Vagina (tissue), 2 donors: ENCODE results near the gene UBN1. TPM values are rescaled to one million over a fixed set of nuclear protein-coding genes. Genes with fewer than 3 reads are reported as not detected.

Experiments
- DNase-seq, 2 donors: peaks; one replicate each; pipeline ENCODE4 v3.0.0-alpha.2; 2017; ENCODE audit errors: extremely low spot score in 2 of 2
- H3K27ac ChIP-seq: fragments of 200-600 bp; sonication (generic); one replicate; pipeline ENCODE4 v1.5.1; 2019
- H3K27me3 ChIP-seq: fragments of 200-600 bp; sonication (generic); one replicate; pipeline ENCODE4 v1.5.1; 2019
- H3K36me3 ChIP-seq, 2 donors: fragments of 200-600 bp; sonication (generic); one replicate each; pipeline ENCODE4 v1.5.1; 2017 to 2019
- H3K4me1 ChIP-seq: fragments of 200-600 bp; sonication (generic); one replicate; pipeline ENCODE4 v1.5.1; 2019
- H3K4me3 ChIP-seq, 2 donors: fragments of 200-600 bp; sonication (generic); 1 replicate in 1 of 2; 2 replicates in 1 of 2; pipeline ENCODE4 v1.5.1; 2016 to 2019
- H3K9me3 ChIP-seq: fragments of 200-600 bp; sonication (generic); one replicate; pipeline ENCODE4 v1.5.1; 2019
- CTCF ChIP-seq, 3 experiments: fragments of 450-650 bp in 2 of 3; fragments of 200-600 bp in 1 of 3; sonication (generic) in 1 of 3; IDR thresholded peaks; one replicate each; pipeline ENCODE4 v1.5.1; 2017 to 2019; ENCODE audit warnings: antibody characterized with exemption in 3 of 3, mild to moderate bottlenecking in 2 of 3, moderate library complexity in 2 of 3
- POLR2A ChIP-seq, 2 donors: fragments of 450-650 bp; IDR thresholded peaks; one replicate each; pipeline ENCODE4 v1.6.1; 2017; ENCODE audit warnings: antibody characterized with exemption in 2 of 2, mild to moderate bottlenecking in 2 of 2, moderate library complexity in 2 of 2
- POLR2AphosphoS5 ChIP-seq, 2 donors: sonication (generic); formaldehyde crosslinking; IDR thresholded peaks; one replicate each; pipeline ENCODE4 v1.9.0; 2017; ENCODE audit warnings: antibody characterized with exemption in 2 of 2, mild to moderate bottlenecking in 2 of 2, low read depth in 1 of 2; ENCODE audit not compliant: insufficient read depth in 1 of 2
- intact Hi-C: fragments of 100-400 bp; cut with DNase I; formaldehyde crosslinking; loops from one replicate; pipeline ENCODE4 v1.15.1; 2023
- total RNA-seq: library from RNA; depleted of rRNA; stranded (reverse); fragments of >200 nt; gene quantifications from one replicate; pipeline ENCODE4 v1.2.3, GENCODE V29; 2016

UBN1 gene
- total RNA-seq, 1 donor from 2014 or later: 17.2 TPM

GRCh38 chr16:4831616-4832015 lies 15.7 kb upstream of the UBN1 start:
- H3K27me3 ChIP-seq: no peaks in the 10 kb centered on the region
- no peak overlapping the region for H3K4me3 ChIP-seq
- no peaks in the 10 kb centered on the region for H3K4me1 ChIP-seq
- peaks cover 0 to 65% of the 10 kb centered on the region in 2 donors for H3K36me3 ChIP-seq
- no peak for TF ChIP-seq CTCF (IDR thresholded peaks at IDR 0.05)
- no peak for TF ChIP-seq POLR2A (IDR thresholded peaks at IDR 0.05)
- TF ChIP-seq POLR2AphosphoS5 (IDR thresholded peaks at IDR 0.05; ENCODE audit: insufficient read depth in 1 of 2, low read depth in 1 of 2): no peak
- no peak for DNase-seq
- intact Hi-C loops: no loop called here
- H3K27ac ChIP-seq: no peak overlapping the region
- no peaks in the 10 kb centered on the region for H3K9me3 ChIP-seq

GRCh38 chr16:4832698-4833343 lies 14.5 kb upstream of the UBN1 start:
- TF ChIP-seq POLR2A (IDR thresholded peaks at IDR 0.05) (no peak), POLR2AphosphoS5 (IDR thresholded peaks at IDR 0.05; ENCODE audit: insufficient read depth in 1 of 2, low read depth in 1 of 2) (no peak)
- Histone ChIP-seq H3K27me3 (no peaks in the 10 kb centered on the region), H3K9me3 (no peaks in the 10 kb centered on the region), H3K4me3 (no peak overlapping the region), H3K27ac (no peak overlapping the region), H3K4me1 (no peaks in the 10 kb centered on the region), H3K36me3 (peaks cover 0 to 58% of the 10 kb centered on the region in 2 donors)
- intact Hi-C loops: no loop called here
- DNase-seq: no peak

- no peak overlapping the region for H3K4me3 ChIP-seq
- H3K4me1 ChIP-seq: no peaks in the 10 kb centered on the region
- no peak for DNase-seq
- H3K9me3 ChIP-seq: no peaks in the 10 kb centered on the region
- intact Hi-C loops: no loop called here
- TF ChIP-seq POLR2A (IDR thresholded peaks at IDR 0.05): no peak
- TF ChIP-seq POLR2AphosphoS5 (IDR thresholded peaks at IDR 0.05; ENCODE audit: insufficient read depth in 1 of 2, low read depth in 1 of 2): no peak
- no peak for TF ChIP-seq CTCF (IDR thresholded peaks at IDR 0.05)
- no peak overlapping the region for H3K27ac ChIP-seq
- H3K36me3 ChIP-seq: peaks cover 0 to 52% of the 10 kb centered on the region in 2 donors
- H3K27me3 ChIP-seq: no peaks in the 10 kb centered on the region
Observed at GRCh38 chr16:4833584-4833983, 13.7 kb upstream of the UBN1 start.

DNA sequence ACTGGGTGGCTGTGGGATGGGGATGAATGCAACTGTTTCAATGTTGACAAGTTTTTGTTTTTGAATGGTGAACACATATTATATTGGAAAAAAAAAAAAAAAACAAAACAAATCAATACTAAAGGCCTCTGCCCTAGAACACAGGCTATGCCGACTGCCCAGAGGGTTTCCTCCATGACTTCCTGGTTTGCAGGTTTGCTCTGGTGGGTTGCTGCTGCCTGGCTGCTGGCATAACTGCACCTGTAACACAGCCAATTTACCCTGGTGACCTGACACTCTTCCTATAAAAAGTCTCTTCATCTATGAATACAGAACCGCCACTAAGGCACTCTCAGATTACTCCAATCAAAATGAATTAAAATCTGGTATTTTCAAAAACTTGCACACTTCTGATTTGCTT lies 10.6 kb upstream of the UBN1 start:
- H3K9me3 ChIP-seq: no peaks in the 10 kb centered on the region
- no peaks in the 10 kb centered on the region for H3K4me1 ChIP-seq
- H3K27me3 ChIP-seq: no peaks in the 10 kb centered on the region
- H3K4me3 ChIP-seq: no peak overlapping the region
- no peak overlapping the region for H3K27ac ChIP-seq
- DNase-seq: no peak
- H3K36me3 ChIP-seq: peaks cover 0 to 50% of the 10 kb centered on the region in 2 donors
- TF ChIP-seq CTCF (IDR thresholded peaks at IDR 0.05) (no peak), POLR2A (IDR thresholded peaks at IDR 0.05) (no peak), POLR2AphosphoS5 (IDR thresholded peaks at IDR 0.05; ENCODE audit: insufficient read depth in 1 of 2, low read depth in 1 of 2) (no peak)
- intact Hi-C loops: no loop called here

GRCh38 chr16:4837733-4838501 lies 9.4 kb upstream of the UBN1 start:
- DNase-seq: no peak
- no peaks in the 10 kb centered on the region for H3K27me3 ChIP-seq
- H3K4me1 ChIP-seq: no peaks in the 10 kb centered on the region
- no peak overlapping the region for H3K27ac ChIP-seq
- no peak overlapping the region for H3K4me3 ChIP-seq
- TF ChIP-seq CTCF (IDR thresholded peaks at IDR 0.05): no peak
- no peak for TF ChIP-seq POLR2A (IDR thresholded peaks at IDR 0.05)
- intact Hi-C loops: no loop called here
- no peaks in the 10 kb centered on the region for H3K9me3 ChIP-seq
- H3K36me3 ChIP-seq: peaks cover 0 to 54% of the 10 kb centered on the region in 2 donors
